IMR-90 (cell line): ENCODE data around the gene MEF2B. TPM values are rescaled to one million over a fixed set of nuclear protein-coding genes. Genes with fewer than 3 reads are reported as not detected.
A peak's percentile ranks its signal among the peaks of the same experiment; 100 is the strongest.

Experiments
- ATAC-seq: fragments of 200-7000 bp; cut with Tn5 transposase; 2 replicates; pipeline ENCODE4 v1.9.1; 2020; ENCODE audit warnings: low read depth, mild to moderate bottlenecking, moderate library complexity
- BruUV-seq: library from RNA; stranded (reverse); fragments of 400-500 nt; replicated peaks from 2 replicates; lab custom pipeline; 2021; lab: Mats Ljungman, UMichigan
- CTCF ChIA-PET: fragments of 300-600 bp; formaldehyde crosslinking; extraction: SDS; loops from one replicate; lab custom pipeline; 2021; ENCODE audit warnings: antibody characterized with exemption; lab: Yijun Ruan, JAX
- POLR2A ChIA-PET: fragments of 300-600 bp; sonication (Branson Sonifier 250); formaldehyde crosslinking; loops from one replicate; lab custom pipeline; 2022; ENCODE audit warnings: antibody characterized with exemption; ENCODE audit not compliant: unreplicated experiment; lab: Charles Lee
- DNase-seq: peaks from one replicate; pipeline ENCODE4 v3.0.0; 2013
- H2AFZ ChIP-seq: replicated peaks from 2 replicates; pipeline ENCODE3; 2013; ENCODE audit warnings: low read length, mild to moderate bottlenecking; ENCODE audit not compliant: poor library complexity
- H2AK5ac ChIP-seq: 2 replicates; pipeline ENCODE4 v1.6.1; 2013; ENCODE audit warnings: low read depth, low read length, inconsistent platforms
- H2AK9ac ChIP-seq: replicated peaks from 2 replicates; pipeline ENCODE3; 2013; ENCODE audit warnings: mild to moderate bottlenecking, low read depth, low read length, moderate library complexity; ENCODE audit not compliant: poor library complexity
- H2BK120ac ChIP-seq: 2 replicates; pipeline ENCODE4 v1.6.1; 2013; ENCODE audit warnings: low read depth, low read length, inconsistent platforms
- H2BK15ac ChIP-seq: 3 replicates; pipeline ENCODE4 v1.6.1; 2013; ENCODE audit warnings: low read depth, low read length, inconsistent platforms
- H2BK20ac ChIP-seq: 2 replicates; pipeline ENCODE4 v1.6.1; 2013; ENCODE audit warnings: low read depth, mild to moderate bottlenecking, inconsistent platforms, low read length, moderate library complexity
- H2BK5ac ChIP-seq: 2 replicates; pipeline ENCODE4 v1.6.1; 2013; ENCODE audit warnings: mild to moderate bottlenecking, low read depth, low read length, inconsistent platforms; ENCODE audit not compliant: poor library complexity, severe bottlenecking
- H3K14ac ChIP-seq: replicated peaks from 2 replicates; pipeline ENCODE4 v1.6.1; 2013; ENCODE audit warnings: low read depth, low read length, inconsistent platforms
- H3K18ac ChIP-seq: 2 replicates; pipeline ENCODE4 v1.6.1; 2013; ENCODE audit warnings: low read depth, low read length, control low read depth
- H3K23ac ChIP-seq: 2 replicates; pipeline ENCODE4 v1.6.1; 2013; ENCODE audit warnings: low read depth, low read length, inconsistent platforms
- H3K27ac ChIP-seq: 2 replicates; pipeline ENCODE4 v1.5.1; 2013; ENCODE audit warnings: mild to moderate bottlenecking, control low read depth, low read length; ENCODE audit not compliant: insufficient read depth
- H3K27me3 ChIP-seq: 2 replicates; pipeline ENCODE4 v1.6.1; 2013; ENCODE audit warnings: low read length; ENCODE audit not compliant: control insufficient read depth, insufficient read depth
- H3K36me3 ChIP-seq: 2 replicates; pipeline ENCODE4 v1.6.1; 2013; ENCODE audit warnings: low read length, mixed read lengths; ENCODE audit not compliant: control insufficient read depth, insufficient read depth
- H3K4ac ChIP-seq: 2 replicates; pipeline ENCODE4 v1.6.1; 2013; ENCODE audit warnings: low read depth, low read length, inconsistent platforms
- H3K4me1 ChIP-seq: 2 replicates; pipeline ENCODE4 v1.6.1; 2013; ENCODE audit warnings: low read length, mixed read lengths; ENCODE audit not compliant: control insufficient read depth, insufficient read depth
- H3K4me2 ChIP-seq: 2 replicates; pipeline ENCODE4 v1.6.1; 2013; ENCODE audit warnings: low read depth, mild to moderate bottlenecking, control low read depth, low read length, moderate library complexity
- H3K4me3 ChIP-seq: 2 replicates; pipeline ENCODE4 v1.5.1; 2013; ENCODE audit warnings: low read depth, mild to moderate bottlenecking, control low read depth, low read length, moderate library complexity; ENCODE audit not compliant: insufficient read depth
- H3K56ac ChIP-seq: 2 replicates; pipeline ENCODE4 v1.6.1; 2013; ENCODE audit warnings: low read length, inconsistent platforms; ENCODE audit not compliant: insufficient read depth; ENCODE audit errors: extremely low read depth
- H3K79me1 ChIP-seq, 2 experiments: 2 replicates each; pipeline ENCODE4 v1.6.1; 2013; ENCODE audit warnings: low read length in 2 of 2, inconsistent platforms in 1 of 2, low read depth in 1 of 2
- H3K9ac ChIP-seq: 2 replicates; pipeline ENCODE4 v1.6.1; 2013; ENCODE audit warnings: low read depth, low read length, control low read depth
- H3K9me1 ChIP-seq: 2 replicates; pipeline ENCODE4 v1.6.1; 2013; ENCODE audit warnings: low read length, inconsistent platforms; ENCODE audit not compliant: insufficient read depth
- H3K9me3 ChIP-seq: 2 replicates; pipeline ENCODE4 v1.6.1; 2013; ENCODE audit warnings: low read length; ENCODE audit not compliant: control insufficient read depth, insufficient read depth
- H4K20me1 ChIP-seq: 2 replicates; pipeline ENCODE4 v1.6.1; 2013; ENCODE audit warnings: low read length, inconsistent platforms; ENCODE audit not compliant: insufficient read depth
- H4K5ac ChIP-seq: 2 replicates; pipeline ENCODE4 v1.6.1; 2013; ENCODE audit warnings: mild to moderate bottlenecking, low read depth, low read length, control low read depth
- H4K8ac ChIP-seq, 2 experiments: 2 replicates each; pipeline ENCODE4 v1.6.1; 2013; ENCODE audit warnings: low read depth in 2 of 2, low read length in 2 of 2, control low read depth in 1 of 2, inconsistent platforms in 1 of 2
- H4K91ac ChIP-seq: 2 replicates; pipeline ENCODE4 v1.6.1; 2013; ENCODE audit warnings: low read depth, low read length, inconsistent platforms; ENCODE audit not compliant: insufficient read depth
- CTCF ChIP-seq: conservative IDR thresholded peaks from 2 replicates; pipeline ENCODE4 v1.5.1; 2012; ENCODE audit warnings: mild to moderate bottlenecking, low read depth, low read length, improper control_type of control experiment
- ELK1 ChIP-seq: fragments of 150-350 bp; IDR thresholded peaks from 2 replicates; pipeline ENCODE4 v1.6.1; 2016; ENCODE audit warnings: low read depth, mild to moderate bottlenecking, low read length, moderate library complexity, borderline replicate concordance
- FOS ChIP-seq: fragments of 150-350 bp; IDR thresholded peaks from 2 replicates; pipeline ENCODE4 v1.6.1; 2016; ENCODE audit warnings: low read depth, low read length
- MAFK ChIP-seq: IDR thresholded peaks from 2 replicates; pipeline ENCODE4 v1.6.1; 2012; ENCODE audit warnings: low read depth, low read length, improper control_type of control experiment
- NFE2L2 ChIP-seq: fragments of 150-350 bp; IDR thresholded peaks from 2 replicates; pipeline ENCODE4 v1.6.1; 2016; ENCODE audit warnings: low read depth, mild to moderate bottlenecking, low read length
- POLR2A ChIP-seq: IDR thresholded peaks from 2 replicates; pipeline ENCODE4 v1.6.1; 2012; ENCODE audit warnings: mild to moderate bottlenecking, low read depth, low read length
- RAD21 ChIP-seq: IDR thresholded peaks from 2 replicates; pipeline ENCODE4 v1.6.1; 2012; ENCODE audit warnings: low read length, improper control_type of control experiment
- RCOR1 ChIP-seq: IDR thresholded peaks from 2 replicates; pipeline ENCODE4 v1.6.1; 2012; ENCODE audit warnings: mild to moderate bottlenecking, low read length, improper control_type of control experiment; ENCODE audit not compliant: insufficient replicate concordance
- SMC3 ChIP-seq: fragments of 150-350 bp; IDR thresholded peaks from 2 replicates; pipeline ENCODE4 v1.6.1; 2016; ENCODE audit warnings: low read depth, mild to moderate bottlenecking, antibody characterized with exemption, low read length, moderate library complexity
- USF2 ChIP-seq: fragments of 150-350 bp; IDR thresholded peaks from 2 replicates; pipeline ENCODE4 v1.6.1; 2017; ENCODE audit warnings: mild to moderate bottlenecking, antibody characterized with exemption, low read length, low read depth
- WGBS, 2 experiments: methylation state at CpG; one replicate each; pipeline versions ENCODE4 v1.1.5 to v1.1.7; 2013; ENCODE audit warnings: missing lambda C conversion rate in 2 of 2; ENCODE audit not compliant: insufficient read length in 1 of 2; ENCODE audit errors: extremely low coverage in 2 of 2; 5-methylcytosine and 5-hydroxymethylcytosine counted together
- dilution Hi-C: fragments of 300-500 bp; cut with HindIII; formaldehyde crosslinking; loops from one replicate; pipeline ENCODE4 v1.14.3; 2018; ENCODE audit warnings: low sequenced_read_pairs; ENCODE audit not compliant: unreplicated experiment
- in situ Hi-C: fragments of 300-500 bp; cut with MboI; formaldehyde crosslinking; loops from 3 replicates; pipeline ENCODE4 v1.14.3; 2019; ENCODE audit warnings: low sequenced_read_pairs, inconsistent platforms, mixed read lengths
- intact Hi-C: fragments of 100-400 bp; cut with micrococcal nuclease; formaldehyde crosslinking; loops from 2 replicates; pipeline ENCODE4 v1.10.0; 2022
- polyA plus RNA-seq, 3 experiments: library from polyadenylated mRNA; depleted of rRNA; stranded (reverse); fragments of >200 nt; gene quantifications; 2 replicates each; pipeline ENCODE4 v1.2.3, GENCODE V29; 2012; ENCODE audit warnings: low replicate concordance in 1 of 3
- total RNA-seq: library from RNA; depleted of rRNA; stranded (reverse); fragments of >200 nt; gene quantifications from 2 replicates; pipeline ENCODE4 v1.2.3, GENCODE V29; 2012

The MEF2B gene
- total and polyA plus RNA-seq, 2 of the 4 experiments (the other 2 are of a cell fraction) = 0.18 to 0.94 TPM

DNA sequence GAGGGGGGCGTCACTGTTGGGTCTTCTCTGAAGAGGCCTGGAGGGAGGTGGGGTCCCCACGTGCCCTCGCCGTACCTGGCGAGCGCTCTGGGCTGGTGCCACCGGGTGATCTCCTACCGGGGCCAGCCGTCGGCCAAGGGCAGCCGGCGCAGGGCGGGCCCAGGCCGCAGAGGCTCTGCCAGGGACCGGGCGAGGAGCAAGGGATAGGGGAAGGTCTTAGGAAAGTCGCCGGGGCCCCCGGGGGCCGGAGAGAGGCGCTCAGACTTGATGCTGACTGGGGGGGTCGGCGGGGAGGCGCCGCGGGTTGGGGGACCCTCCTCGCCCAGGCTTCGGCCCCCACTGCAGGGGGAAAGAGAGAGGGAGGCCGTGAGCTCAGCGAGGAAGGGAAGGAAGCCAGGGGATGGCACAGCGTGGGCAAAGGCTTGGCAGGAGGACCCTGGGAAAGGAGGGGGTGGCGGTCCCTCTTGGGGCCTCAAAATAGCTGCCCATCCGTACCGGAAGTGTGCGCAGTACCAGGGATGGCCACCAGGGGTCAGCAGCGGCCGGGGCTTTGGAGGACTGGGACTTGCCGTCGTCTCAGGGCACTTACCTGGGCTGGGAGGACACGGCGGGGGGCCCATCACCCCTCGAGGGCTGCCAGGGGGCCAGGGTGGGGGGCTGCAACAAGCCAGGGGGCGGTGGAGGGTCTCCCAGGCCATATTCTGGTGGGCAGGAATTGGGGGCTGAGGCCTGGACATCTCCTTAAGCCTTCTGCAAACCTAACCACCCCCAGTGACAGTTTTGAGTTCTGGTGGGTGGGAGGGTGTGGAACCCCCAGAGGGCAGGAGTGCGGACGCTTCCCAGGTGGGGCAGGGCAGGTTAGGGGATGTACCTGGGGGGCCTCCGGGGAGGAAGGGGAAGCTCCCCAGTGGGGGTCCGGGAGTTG, 24.1 kb downstream of the MEF2B start (continued):
- TF ChIP-seq ELK1 = peak; percentile 90
- no peak for TF ChIP-seq MAFK

DNA sequence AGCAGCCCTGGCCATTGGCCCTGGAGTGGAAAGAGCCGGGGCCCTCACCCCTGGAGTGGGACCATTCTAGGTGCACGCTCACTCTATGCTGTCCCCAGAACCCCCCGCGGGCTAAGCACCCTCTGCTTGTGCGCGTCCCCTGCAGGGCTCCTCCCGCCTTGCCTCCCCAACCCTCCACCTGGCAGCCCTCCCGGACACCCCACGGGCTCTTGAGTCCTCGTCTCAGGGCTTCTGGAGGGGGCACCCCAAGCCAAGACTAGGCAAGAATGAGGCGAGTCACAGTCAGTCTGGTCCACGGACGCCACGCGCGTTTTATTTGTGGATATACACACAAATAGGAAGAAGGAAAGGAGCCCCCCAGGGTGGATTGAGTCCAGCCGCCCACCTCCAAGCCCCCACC, 24.8 kb downstream of the MEF2B start:
- H3K27ac ChIP-seq = no peak overlapping the region
- H3K4ac ChIP-seq = no peak overlapping the region
- no peaks in the 10 kb centered on the region for H3K9me3 ChIP-seq
- DNase-seq = no peak
- dilution Hi-C loops (no loop called here), intact Hi-C loops (loop anchor here (10.0 kb wide), 1 partner anchor 180 kb away; the partner anchor contains the start of genes MAU2 and SUGP1), in situ Hi-C loops (no loop called here)
- H3K56ac ChIP-seq = no peak overlapping the region
- H2AFZ ChIP-seq = no peak overlapping the region
- no peak overlapping the region for H3K9ac ChIP-seq
- H2BK20ac ChIP-seq = no peak overlapping the region
- no peak overlapping the region for H4K91ac ChIP-seq
- ChIA-PET CTCF (interaction anchor here (0.6 to 1.5 kb wide), 4 partner anchors 9 to 131 kb away, joined by 3 to 12 read pairs (median 4); no protein-coding TSS in a partner anchor), POLR2A (interaction anchor here (0.6 kb wide), 1 partner anchor 22 kb away, joined by 4 read pairs; no protein-coding TSS in a partner anchor)
- H3K4me2 ChIP-seq = no peak overlapping the region
- no peaks in the 10 kb centered on the region for H3K9me1 ChIP-seq
- no peaks in the 10 kb centered on the region for H4K20me1 ChIP-seq
- H2AK5ac ChIP-seq = no peak overlapping the region
- H3K4me3 ChIP-seq = no peak overlapping the region
- H3K18ac ChIP-seq = no peak overlapping the region
- peaks cover 2% of the 10 kb centered on the region; the same call in 1 of the 2 replicates for H3K4me1 ChIP-seq
- no CpG with 5 or more reads among the region's 17 CpGs for WGBS, 2 experiments
- TF ChIP-seq USF2 = no peak
- no peak for TF ChIP-seq POLR2A
- TF ChIP-seq MAFK = no peak
- no peak for TF ChIP-seq FOS
- TF ChIP-seq NFE2L2 = no peak
- TF ChIP-seq RAD21 = no peak
- TF ChIP-seq RCOR1 = no peak
- no peak for TF ChIP-seq SMC3
- no peak for TF ChIP-seq CTCF
- H3K36me3 ChIP-seq = peaks cover 12% of the 10 kb centered on the region
- no peak overlapping the region for H3K14ac ChIP-seq
- H4K5ac ChIP-seq = no peak overlapping the region; the same call in 1 of the 2 replicates
- ATAC-seq = no peak
- H3K23ac ChIP-seq = no peak overlapping the region
- no peaks in the 10 kb centered on the region for H3K27me3 ChIP-seq
- H2BK120ac ChIP-seq = no peak overlapping the region
- H2BK15ac ChIP-seq = no peak overlapping the region
- no peak overlapping the region for H2AK9ac ChIP-seq
- H3K79me1 ChIP-seq = no peaks in the 10 kb centered on the region
- H4K8ac ChIP-seq = peak overlapping the region in 1 of 2 experiments; percentile 96; a peak in 1 of 4 replicates
- no TSS peak for BruUV-seq
- H2BK5ac ChIP-seq = no peak overlapping the region
